HG03060 (cell line): ENCODE results near the gene FKBP1A.

Experiments used
- ATAC-seq: cut with Tn5 transposase; IDR thresholded peaks from one replicate; pipeline ENCODE4 v1.9.1; 2021; ENCODE audit warnings: low read depth, moderate number of reproducible peaks; ENCODE audit not compliant: unreplicated experiment

FKBP1A gene

GRCh38 chr20:1392693-1393506, at the start of gene FKBP1A:
TSS of gene FKBP1A (minus strand) at chr20:1393054. CDS start at chr20:1392998, 56 bp downstream.
- ATAC-seq: peak; percentile 38

GRCh38 chr20:1442304-1442703, 49.5 kb upstream of the FKBP1A start:
- ATAC-seq: no peak

GRCh38 chr20:1441133-1441532, 48.3 kb upstream of the FKBP1A start:
- no peak for ATAC-seq

- ATAC-seq: no peak
These were observed 47.2 kb upstream of the FKBP1A start for GRCh38 chr20:1440024-1440423.

GRCh38 chr20:1438361-1438760, 45.5 kb upstream of the FKBP1A start:
- no peak for ATAC-seq

- no peak for ATAC-seq
These were observed 44.5 kb upstream of the FKBP1A start for GRCh38 chr20:1437235-1437904.

- ATAC-seq: no peak
These were observed 43.4 kb upstream of the FKBP1A start for GRCh38 chr20:1436263-1436662.

GRCh38 chr20:1435337-1435699, 42.5 kb upstream of the FKBP1A start:
- no peak for ATAC-seq

- peak; percentile 82 for ATAC-seq
These were observed 41.9 kb upstream of the FKBP1A start for GRCh38 chr20:1434571-1435336.

- no peak for ATAC-seq
These were observed 38.3 kb upstream of the FKBP1A start for GRCh38 chr20:1431158-1431557.

GRCh38 chr20:1430004-1430451, 37.2 kb upstream of the FKBP1A start:
- no peak for ATAC-seq

- ATAC-seq: no peak
These were observed 36.4 kb upstream of the FKBP1A start for GRCh38 chr20:1429143-1429728.

GRCh38 chr20:1427457-1428054, 34.7 kb upstream of the FKBP1A start:
- no peak for ATAC-seq

- ATAC-seq: no peak
These were observed 33.5 kb upstream of the FKBP1A start for GRCh38 chr20:1426231-1426849.

GRCh38 chr20:1424336-1424735, 31.5 kb upstream of the FKBP1A start:
- ATAC-seq: no peak

- no peak for ATAC-seq
These were observed 30.8 kb upstream of the FKBP1A start for GRCh38 chr20:1423625-1424106.

GRCh38 chr20:1423206-1423605, 30.4 kb upstream of the FKBP1A start:
- no peak for ATAC-seq

- ATAC-seq: no peak
These were observed 29.9 kb upstream of the FKBP1A start for GRCh38 chr20:1422753-1423152.

GRCh38 chr20:1420066-1420465, 27.2 kb upstream of the FKBP1A start:
- ATAC-seq: no peak

GRCh38 chr20:1418350-1418749, 25.5 kb upstream of the FKBP1A start:
- ATAC-seq: no peak
